SH-SY5Y (cell line): ENCODE measurements around the gene SERINC3.

Source experiments
- GATA2 ChIP-seq: IDR thresholded peaks from 2 replicates; pipeline ENCODE4 v1.6.1; 2011; ENCODE audit warnings: mild to moderate bottlenecking, low read depth, low read length
- GATA3 ChIP-seq: IDR thresholded peaks from 2 replicates; pipeline ENCODE4 v1.6.1; 2011; ENCODE audit warnings: low read depth, mild to moderate bottlenecking, low read length, moderate library complexity

- TF ChIP-seq GATA3 (no peak), GATA2 (no peak)
Observed at GRCh38 chr20:44471481-44471882, 50.4 kb downstream of the SERINC3 start.
